COR-L47 (cell line): ENCODE data around the gene MLLT3.
"Not testable (repeated sequence)": the region's sequence is repeated elsewhere in the genome, so short reads cannot be mapped to it uniquely, and the experiment has no call there.

Source experiments
- DNase-seq: peaks from one replicate; lab custom pipeline; 2025; lab: John Stamatoyannopoulos, UW

The MLLT3 gene

DNA sequence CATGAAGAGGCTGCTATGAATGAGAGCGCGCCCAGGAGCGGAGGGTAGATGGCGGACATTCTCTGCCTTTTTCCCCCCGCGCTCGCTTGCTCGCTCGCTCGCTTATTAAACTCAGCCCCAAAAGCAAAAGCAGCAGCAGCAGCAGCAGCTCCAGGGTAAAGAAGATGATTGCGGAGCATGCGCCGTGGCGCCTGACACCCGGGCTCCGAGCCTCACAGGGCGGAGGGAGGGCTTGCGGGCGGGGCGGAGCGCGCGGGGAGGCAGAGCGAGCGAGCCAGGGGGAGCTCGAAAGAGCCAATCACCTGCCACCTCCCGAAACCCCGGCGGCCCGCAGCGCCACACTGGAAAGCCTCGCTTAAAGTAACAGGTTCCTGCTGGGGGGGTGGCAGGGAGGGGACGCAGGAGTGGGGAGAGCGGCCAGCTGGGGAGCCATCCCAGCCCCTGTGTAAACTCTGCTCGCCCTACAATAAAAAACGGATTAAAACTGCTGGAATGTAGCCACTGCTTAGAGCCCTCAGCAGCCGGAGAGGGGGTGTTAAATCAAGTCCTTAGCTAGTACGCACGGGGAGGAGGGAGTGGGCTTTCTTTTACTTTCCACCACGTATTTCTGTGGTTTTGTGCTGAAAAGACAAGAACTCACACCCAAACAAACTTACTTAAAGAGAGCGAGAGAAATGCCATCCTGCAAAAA lies at the start of gene MLLT3:
TSS of gene MLLT3 (minus strand) at position 170 of the 691 bp plus-strand sequence.
- DNase-seq, result peak; percentile 92

DNA sequence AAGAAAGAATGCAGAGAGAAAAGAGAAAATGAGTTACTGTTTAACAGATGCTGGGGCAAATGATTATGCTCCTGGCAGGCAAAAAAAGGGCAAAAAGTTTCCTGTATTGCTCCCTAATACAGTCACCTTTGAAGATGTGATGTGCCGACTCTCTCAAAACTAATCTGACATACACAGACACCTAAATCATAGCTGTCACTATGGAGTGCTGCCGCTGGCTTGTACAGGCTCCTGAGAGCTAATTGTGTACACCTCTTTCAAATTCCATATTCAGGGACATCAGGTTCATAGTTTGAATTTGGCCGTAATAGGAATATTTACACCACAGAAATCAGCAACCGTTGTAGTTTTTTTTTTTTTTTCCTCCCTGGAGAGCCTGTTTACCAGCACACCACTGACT lies 49.3 kb upstream of the MLLT3 start:
- DNase-seq, result no peak

DNA sequence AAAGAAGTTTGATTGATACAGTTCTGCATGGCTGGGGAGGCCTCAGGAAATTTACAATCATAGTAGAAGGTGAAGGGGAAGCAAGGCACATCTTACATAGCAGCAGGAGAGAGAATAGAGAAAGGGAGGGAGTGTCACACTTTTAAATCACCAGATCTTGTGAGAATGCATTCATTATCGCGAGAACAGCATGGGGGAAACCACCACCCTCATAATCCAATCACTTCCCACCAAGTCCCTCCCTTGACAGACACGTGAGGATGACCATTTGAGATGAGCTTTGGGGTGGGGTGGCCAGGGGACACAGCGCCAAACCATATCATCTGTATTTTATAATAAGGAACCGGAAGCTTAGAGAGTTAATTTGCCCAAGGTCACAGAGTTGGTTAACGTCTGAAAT lies 48.1 kb upstream of the MLLT3 start:
- DNase-seq, result no peak

GRCh38 chr9:20664501-20664900 lies 42.2 kb upstream of the MLLT3 start:
- no peak for DNase-seq

DNA sequence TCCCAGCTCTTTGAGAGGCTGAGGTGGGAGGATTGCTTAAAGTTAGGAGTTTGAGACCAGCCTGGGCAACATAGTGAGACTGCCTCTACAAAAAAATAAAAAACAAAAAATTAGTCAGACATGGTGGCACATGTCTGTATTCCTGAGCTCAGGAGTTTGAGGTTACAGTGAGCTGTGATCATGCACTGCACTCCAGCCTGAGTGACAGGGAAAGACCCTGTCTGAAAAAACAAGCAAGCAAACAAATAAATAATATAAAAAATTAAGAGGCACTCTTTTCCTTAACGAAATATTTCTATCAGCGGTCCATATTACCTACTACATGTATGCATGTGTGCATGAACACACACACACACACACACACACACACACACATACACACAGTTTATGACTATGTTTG lies 40.8 kb upstream of the MLLT3 start:
- DNase-seq, result no peak

DNA sequence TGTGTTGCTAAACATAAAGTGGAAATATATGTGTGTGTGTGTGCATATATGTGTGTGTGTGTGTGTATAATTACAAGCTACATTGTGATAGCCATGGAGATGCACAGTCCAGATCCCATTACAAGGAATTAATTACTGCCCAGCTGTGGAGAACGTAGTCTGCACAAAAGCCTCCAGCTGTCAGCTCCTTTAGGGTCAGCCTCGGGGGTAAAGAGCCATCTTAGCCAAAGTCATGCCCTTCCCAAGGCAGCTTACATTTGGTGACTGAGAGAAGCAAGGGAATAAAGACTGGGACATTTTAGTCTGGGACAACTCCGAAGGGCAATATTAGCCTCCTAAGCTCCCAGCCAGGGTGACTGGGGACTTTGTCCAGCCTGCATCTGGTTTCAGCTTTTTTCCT lies 39.9 kb upstream of the MLLT3 start:
- peak; percentile 21 for DNase-seq

GRCh38 chr9:20659474-20659967 lies 37.2 kb upstream of the MLLT3 start:
- no peak for DNase-seq

GRCh38 chr9:20658677-20659473 lies 36.6 kb upstream of the MLLT3 start:
- no peak for DNase-seq

DNA sequence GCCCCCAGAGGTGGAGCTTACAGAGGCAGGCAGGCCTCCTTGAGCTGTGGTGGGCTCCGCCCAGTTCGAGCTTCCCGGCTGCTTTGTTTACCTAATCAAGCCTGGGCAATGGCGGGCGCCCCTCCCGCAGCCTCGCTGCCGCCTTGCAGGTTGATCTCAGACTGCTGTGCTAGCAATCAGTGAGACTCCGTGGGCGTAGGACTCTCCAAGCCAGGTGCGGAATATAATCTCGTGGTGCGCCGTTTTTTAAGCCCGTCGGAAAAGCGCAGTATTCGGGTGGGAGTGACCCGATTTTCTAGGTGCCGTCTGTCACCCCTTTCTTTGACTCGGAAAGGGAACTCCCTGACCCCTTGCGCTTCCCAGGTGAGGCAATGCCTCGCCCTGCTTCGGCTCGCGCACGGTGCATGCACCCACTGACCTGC lies 36.0 kb upstream of the MLLT3 start:
- DNase-seq, result not testable (repeated sequence)

DNA sequence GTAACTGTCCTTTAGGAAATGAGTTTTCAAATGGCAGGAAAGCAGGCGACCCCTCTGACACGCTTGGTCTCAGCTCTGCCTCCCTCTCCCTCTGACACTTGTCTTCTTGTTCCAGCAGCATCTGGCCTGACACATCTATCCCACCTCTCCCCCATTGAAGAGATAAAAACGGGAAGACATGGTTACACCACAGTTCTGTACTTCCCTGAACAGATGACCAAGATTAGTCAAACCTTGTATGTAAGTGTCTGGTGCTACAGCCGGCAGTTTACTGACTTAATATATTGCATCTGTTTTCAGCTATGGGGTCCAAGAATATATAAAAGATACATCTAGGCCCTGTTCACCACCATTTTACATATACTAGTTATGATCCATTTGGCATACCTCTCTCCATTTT lies 29.6 kb upstream of the MLLT3 start:
- no peak for DNase-seq

DNA sequence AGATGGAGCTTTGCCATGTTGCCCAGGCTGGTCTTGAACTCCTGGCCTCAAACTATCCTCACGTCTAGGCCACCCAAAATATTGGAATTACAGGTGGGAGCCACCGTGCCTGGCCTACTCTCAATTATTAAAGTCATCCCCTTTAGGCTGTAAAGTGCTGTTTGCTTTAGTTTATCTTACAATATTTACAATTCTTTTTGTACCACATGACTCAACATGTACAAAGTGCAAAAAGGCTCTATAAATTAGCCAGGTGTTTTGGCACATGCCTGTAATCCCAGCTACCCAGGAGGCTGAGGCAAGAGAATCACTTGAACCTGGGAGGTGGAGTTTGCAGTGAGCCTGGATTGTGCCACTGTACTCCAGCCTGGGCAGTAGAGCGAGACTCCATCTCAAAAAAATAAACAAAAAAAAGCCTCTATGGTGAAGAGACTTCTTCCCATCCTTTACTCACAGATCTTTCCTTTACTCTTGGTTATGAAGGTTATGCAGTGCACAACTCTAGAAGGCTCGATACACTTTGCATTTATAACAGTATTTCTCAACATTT lies 28.5 kb upstream of the MLLT3 start:
- DNase-seq, result no peak

DNA sequence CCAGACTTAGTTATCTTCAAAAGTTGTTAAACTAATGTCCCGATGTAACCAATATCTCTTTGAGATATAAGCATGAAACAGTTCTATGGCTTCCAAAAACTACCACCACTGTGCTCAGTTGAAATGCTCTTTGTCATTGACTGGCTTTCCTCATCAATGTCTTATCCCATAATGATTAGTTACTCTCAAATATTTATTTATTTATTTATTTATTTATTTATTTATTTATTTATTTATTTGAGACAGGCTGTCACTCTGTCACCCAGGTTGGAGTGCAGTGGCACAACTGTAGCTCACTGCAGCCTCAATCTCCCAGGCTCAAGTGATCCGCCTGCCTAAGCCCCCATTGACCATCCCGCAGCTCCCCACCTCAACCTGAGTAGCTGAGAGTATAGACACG lies 28.0 kb upstream of the MLLT3 start:
- DNase-seq, result no peak

GRCh38 chr9:20649381-20649780 lies 27.1 kb upstream of the MLLT3 start:
- peak; percentile 49 for DNase-seq

GRCh38 chr9:20646656-20647055 lies 24.4 kb upstream of the MLLT3 start:
- DNase-seq, result no peak

DNA sequence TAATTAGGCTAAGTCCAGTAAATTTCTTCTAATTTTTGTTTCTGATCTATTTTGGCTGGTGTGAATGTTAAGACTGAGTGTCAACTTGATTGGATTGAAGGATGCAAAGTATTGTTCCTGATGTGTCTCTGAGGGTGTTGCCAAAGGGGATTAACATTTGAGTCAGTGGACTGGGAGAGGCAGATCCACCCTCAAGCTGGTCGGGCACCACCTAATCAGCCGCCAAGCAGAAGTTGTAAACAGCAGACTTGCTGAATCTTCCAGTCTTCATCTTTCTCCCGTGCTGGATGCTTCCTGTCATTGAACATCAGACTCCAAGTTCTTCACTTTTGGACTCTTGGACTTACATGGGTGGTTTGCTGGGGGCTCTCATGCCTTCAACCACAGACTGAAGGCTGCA lies 21.4 kb upstream of the MLLT3 start:
- no peak for DNase-seq

- no peak for DNase-seq
These were observed 19.7 kb upstream of the MLLT3 start for GRCh38 chr9:20642045-20642444.

DNA sequence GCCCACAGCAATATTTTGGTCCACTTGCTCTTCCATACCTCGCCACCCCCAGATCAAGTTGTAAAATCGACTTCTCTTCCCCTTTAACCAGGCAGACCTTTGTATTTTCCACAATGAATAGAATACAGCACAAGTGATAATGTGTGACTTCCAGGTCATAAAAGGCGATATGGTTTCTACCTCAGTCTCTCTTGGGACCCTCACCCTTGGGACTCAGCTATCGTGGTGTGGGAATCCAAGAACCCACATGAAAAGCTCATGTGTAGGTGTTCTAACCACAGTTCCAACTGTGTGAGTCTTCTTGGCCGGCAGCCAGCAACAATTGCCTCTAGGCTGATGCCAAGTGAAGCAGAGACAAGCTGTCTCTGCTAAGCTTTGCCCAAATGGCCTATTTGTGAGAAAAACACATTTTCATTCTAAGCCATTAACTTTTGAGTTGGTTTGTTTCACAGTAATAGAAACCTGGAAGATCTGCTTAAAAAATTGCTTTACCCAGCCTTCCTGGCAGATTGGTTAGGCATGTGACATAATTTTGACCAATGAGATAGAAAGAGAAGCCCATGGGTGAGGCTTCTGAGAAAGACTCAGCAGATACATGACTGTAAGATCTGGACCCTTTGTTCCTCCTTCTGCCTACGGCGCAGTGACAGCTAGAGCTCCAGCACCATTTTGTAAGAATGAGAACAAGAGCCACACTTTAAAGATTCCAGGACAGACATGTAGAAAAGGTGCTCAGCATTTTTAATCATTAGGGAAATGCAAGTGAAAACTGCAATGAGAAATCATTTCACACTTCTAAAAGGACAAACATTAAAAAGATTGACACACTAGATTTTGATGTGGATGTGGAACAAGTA lies 18.3 kb upstream of the MLLT3 start:
- peak; percentile 93 for DNase-seq

DNA sequence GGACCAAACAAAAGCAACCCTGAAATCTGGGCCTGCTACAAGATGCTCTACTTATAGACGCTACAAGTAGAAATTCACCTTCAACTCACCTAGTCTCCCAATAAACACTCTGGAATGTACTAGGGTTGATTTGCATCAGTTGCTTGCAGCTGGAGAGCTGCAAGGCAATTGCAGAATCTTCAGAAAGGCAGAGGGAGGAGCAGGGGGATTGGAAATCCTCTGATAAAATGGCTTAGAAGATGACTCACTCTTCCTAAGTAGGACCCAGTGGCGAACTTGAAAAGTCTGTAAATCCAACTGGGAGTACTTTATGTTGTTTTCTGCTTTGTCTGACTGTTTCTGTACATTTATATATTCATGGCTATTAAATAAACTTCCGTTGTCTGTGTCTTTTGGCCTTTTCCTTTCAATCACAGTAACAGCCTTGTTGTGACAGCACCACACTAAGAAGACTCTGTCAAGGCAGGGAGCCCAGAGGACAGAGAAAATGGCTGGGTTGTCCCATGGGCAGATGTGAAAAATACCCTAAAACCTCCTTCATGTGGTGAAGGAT lies 14.7 kb upstream of the MLLT3 start:
- no peak for DNase-seq

- DNase-seq, result no peak
These were observed 12.6 kb upstream of the MLLT3 start for GRCh38 chr9:20634895-20635294.

- DNase-seq, result no peak
These were observed 10.4 kb upstream of the MLLT3 start for GRCh38 chr9:20632705-20633104.

DNA sequence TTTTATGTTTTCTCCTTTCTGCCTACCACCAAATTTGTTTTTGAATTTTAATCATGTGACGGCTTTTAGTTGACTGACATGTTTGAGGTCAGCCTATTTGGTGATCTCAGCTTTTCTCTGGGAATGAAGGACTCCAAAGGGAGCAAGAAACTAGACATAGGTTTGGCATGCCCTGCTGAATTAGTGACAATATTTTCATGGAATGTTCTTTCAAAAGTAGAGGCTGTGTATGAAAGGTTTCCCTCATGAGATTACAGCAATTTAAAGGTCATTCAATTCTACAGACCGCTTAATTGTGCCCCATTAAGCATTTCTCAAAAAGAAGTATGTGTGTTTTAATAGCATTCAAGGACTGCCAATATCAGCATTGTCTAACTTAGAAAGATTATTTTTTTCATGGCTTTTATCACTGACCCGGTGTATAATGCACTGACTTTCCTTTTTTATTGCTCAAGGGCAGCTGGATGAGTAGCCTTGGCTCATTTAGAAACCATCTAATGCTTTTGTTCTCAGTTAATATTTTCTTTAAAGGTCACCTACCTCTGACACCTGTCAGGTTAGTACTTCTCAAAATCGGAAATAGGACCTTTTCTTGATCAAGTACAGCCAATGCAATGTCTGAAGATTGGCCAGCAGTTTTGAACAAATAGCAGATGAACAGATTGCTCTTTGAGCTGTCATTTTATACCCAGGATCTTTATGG lies 8.1 kb upstream of the MLLT3 start:
- no peak for DNase-seq
